HEK293 (cell line): ENCODE data around the gene RBPJ.

Experiments used
- CTCF ChIA-PET: fragments of 350-600 bp; formaldehyde crosslinking; extraction: SDS; loops from one replicate; lab custom pipeline; 2021; ENCODE audit warnings: antibody characterized with exemption; lab: Yijun Ruan, JAX
- POLR2A ChIA-PET: fragments of 300-600 bp; formaldehyde crosslinking; extraction: SDS; loops from one replicate; lab custom pipeline; 2020; ENCODE audit warnings: antibody characterized with exemption, inconsistent platforms; lab: Yijun Ruan, JAX
- H3K27ac ChIP-seq: fragments of 200-500 bp; sonication (Bioruptor generic); 2 replicates; pipeline ENCODE4 v1.5.1; 2014; ENCODE audit warnings: low read depth, low read length, control low read depth, inconsistent platforms; ENCODE audit errors: extremely low read depth
- H3K36me3 ChIP-seq, 2 experiments: fragments of 200-500 bp in 1 of 2; sonication (Bioruptor generic) in 1 of 2; 1 replicate in 1 of 2; 2 replicates in 1 of 2; pipeline ENCODE4 v1.5.1; 2014 to 2017; ENCODE audit warnings: inconsistent platforms in 2 of 2, low read length in 2 of 2; ENCODE audit not compliant: control insufficient read depth in 2 of 2, insufficient read depth in 1 of 2
- H3K4me1 ChIP-seq: fragments of 200-500 bp; sonication (Bioruptor generic); 2 replicates; pipeline ENCODE4 v1.5.1; 2014; ENCODE audit warnings: mild to moderate bottlenecking, low read length, inconsistent platforms; ENCODE audit not compliant: control insufficient read depth, insufficient read depth
- H3K4me3 ChIP-seq: 2 replicates; pipeline ENCODE4 v1.5.1; 2011; ENCODE audit warnings: low read depth, mild to moderate bottlenecking, control low read depth, low read length, moderate library complexity
- H3K9me3 ChIP-seq: fragments of 200-500 bp; sonication (Bioruptor generic); 2 replicates; pipeline ENCODE4 v1.5.1; 2014; ENCODE audit warnings: low read depth, low read length, inconsistent platforms; ENCODE audit not compliant: control insufficient read depth, insufficient read depth
- BCL11A ChIP-seq: fragments of 450-650 bp; formaldehyde crosslinking; IDR thresholded peaks from 2 replicates; pipeline ENCODE4 v1.5.1; 2016; ENCODE audit warnings: low read depth, missing biosample characterization, missing genetic modification characterization
- GLIS1 ChIP-seq: fragments of 450-650 bp; formaldehyde crosslinking; IDR thresholded peaks from 2 replicates; pipeline ENCODE4 v1.5.1; 2016; ENCODE audit warnings: missing biosample characterization, missing genetic modification characterization
- HIC1 ChIP-seq: fragments of 450-650 bp; formaldehyde crosslinking; IDR thresholded peaks from 2 replicates; pipeline ENCODE4 v1.5.1; 2016; ENCODE audit warnings: missing biosample characterization, missing genetic modification characterization
- PRDM10 ChIP-seq: fragments of 450-650 bp; formaldehyde crosslinking; IDR thresholded peaks from 2 replicates; pipeline ENCODE4 v1.5.1; 2016; ENCODE audit warnings: missing biosample characterization, missing genetic modification characterization
- REST ChIP-seq: fragments of 450-650 bp; formaldehyde crosslinking; IDR thresholded peaks from 2 replicates; pipeline ENCODE4 v1.5.1; 2016; ENCODE audit warnings: missing biosample characterization, missing genetic modification characterization
- SCRT1 ChIP-seq: fragments of 450-650 bp; formaldehyde crosslinking; IDR thresholded peaks from 2 replicates; pipeline ENCODE4 v1.5.1; 2016; ENCODE audit warnings: missing biosample characterization, missing genetic modification characterization, borderline replicate concordance
- SP3 ChIP-seq: fragments of 450-650 bp; formaldehyde crosslinking; IDR thresholded peaks from 2 replicates; pipeline ENCODE4 v1.5.1; 2016; ENCODE audit warnings: missing biosample characterization, missing genetic modification characterization
- ZEB2 ChIP-seq: fragments of 450-650 bp; formaldehyde crosslinking; IDR thresholded peaks from 2 replicates; pipeline ENCODE4 v1.5.1; 2016; ENCODE audit warnings: missing biosample characterization, missing genetic modification characterization
- ZFHX2 ChIP-seq: fragments of 450-650 bp; formaldehyde crosslinking; conservative IDR thresholded peaks from 2 replicates; pipeline ENCODE4 v1.5.1; 2016; ENCODE audit warnings: missing biosample characterization, missing genetic modification characterization
- ZNF157 ChIP-seq: fragments of 450-650 bp; formaldehyde crosslinking; IDR thresholded peaks from 2 replicates; pipeline ENCODE4 v1.5.1; 2016; ENCODE audit warnings: missing biosample characterization, missing genetic modification characterization
- ZNF354C ChIP-seq: fragments of 450-650 bp; formaldehyde crosslinking; IDR thresholded peaks from 2 replicates; pipeline ENCODE4 v1.5.1; 2016; ENCODE audit warnings: missing biosample characterization, missing genetic modification characterization, low read depth, borderline replicate concordance
- ZNF473 ChIP-seq: fragments of 450-650 bp; formaldehyde crosslinking; IDR thresholded peaks from 2 replicates; pipeline ENCODE4 v1.5.1; 2017; ENCODE audit warnings: missing biosample characterization, missing genetic modification characterization
- ZNF48 ChIP-seq: fragments of 450-650 bp; formaldehyde crosslinking; IDR thresholded peaks from 2 replicates; pipeline ENCODE4 v1.5.1; 2016; ENCODE audit warnings: missing biosample characterization, missing genetic modification characterization
- ZNF585B ChIP-seq: fragments of 450-650 bp; formaldehyde crosslinking; IDR thresholded peaks from 2 replicates; pipeline ENCODE4 v1.5.1; 2016; ENCODE audit warnings: missing biosample characterization, missing genetic modification characterization
- ZNF623 ChIP-seq: fragments of 450-650 bp; formaldehyde crosslinking; IDR thresholded peaks from 2 replicates; pipeline ENCODE4 v1.5.1; 2016; ENCODE audit warnings: missing biosample characterization, missing genetic modification characterization
- ZNF624 ChIP-seq: fragments of 450-650 bp; formaldehyde crosslinking; IDR thresholded peaks from 2 replicates; pipeline ENCODE4 v1.5.1; 2017; ENCODE audit warnings: missing biosample characterization, missing genetic modification characterization
- ZNF654 ChIP-seq: fragments of 450-650 bp; formaldehyde crosslinking; IDR thresholded peaks from 2 replicates; pipeline ENCODE4 v1.5.1; 2016; ENCODE audit warnings: low read depth, missing biosample characterization, missing genetic modification characterization
- ZNF664 ChIP-seq: fragments of 450-650 bp; formaldehyde crosslinking; IDR thresholded peaks from 2 replicates; pipeline ENCODE4 v1.5.1; 2016; ENCODE audit warnings: missing biosample characterization, missing genetic modification characterization
- ZNF768 ChIP-seq: fragments of 450-650 bp; formaldehyde crosslinking; IDR thresholded peaks from 2 replicates; pipeline ENCODE4 v1.5.1; 2018; ENCODE audit warnings: missing biosample characterization, mild to moderate bottlenecking, missing genetic modification characterization
- TF ChIP-seq, protein P1 (sequence below): fragments of 450-650 bp; formaldehyde crosslinking; IDR thresholded peaks from 2 replicates; pipeline ENCODE4 v1.5.1; 2017; ENCODE audit warnings: missing biosample characterization, missing genetic modification characterization
- TF ChIP-seq, protein P2 (sequence below): fragments of 450-650 bp; formaldehyde crosslinking; IDR thresholded peaks from 2 replicates; pipeline ENCODE4 v1.5.1; 2016; ENCODE audit warnings: missing biosample characterization, missing genetic modification characterization
- TF ChIP-seq, protein P3 (sequence below): sonication (generic); formaldehyde crosslinking; IDR thresholded peaks from 2 replicates; pipeline ENCODE4 v1.8.1; 2022; ENCODE audit warnings: mild to moderate bottlenecking, moderate library complexity, missing genetic modification reagents

RBPJ gene

GRCh38 chr4:26432419-26432818, 111.6 kb downstream of the RBPJ start (continued):
- no peak for TF ChIP-seq PRDM10 (tag by site-specific recombination)
- no peak for TF ChIP-seq ZNF473
- no peak for TF ChIP-seq ZNF585B
- TF ChIP-seq ZNF354C (tag by site-specific recombination): no peak

GRCh38 chr4:26433556-26433955, 112.7 kb downstream of the RBPJ start:
- Histone ChIP-seq H3K27ac (no peak overlapping the region), H3K4me3 (no peak overlapping the region), H3K36me3 (peaks cover 4 to 49% of the 10 kb centered on the region in 2 experiments; a peak in 2 of 3 replicates), H3K9me3 (no peaks in the 10 kb centered on the region), H3K4me1 (no peaks in the 10 kb centered on the region)
- ChIA-PET CTCF (interaction anchor here (0.5 to 0.6 kb wide), 2 partner anchors 28 to 41 kb away, joined by 3 to 4 read pairs; no protein-coding TSS in a partner anchor), POLR2A (no interaction called here)
- TF ChIP-seq ZNF157 (tag by site-specific recombination) (no peak), ZNF654 (no peak), ZNF664 (no peak), ZNF768 (no peak), BCL11A (tag by site-specific recombination) (no peak), ZNF624 (tag by site-specific recombination) (no peak), ZFHX2 (tag by site-specific recombination) (no peak), REST (no peak), SP3 (tag by site-specific recombination) (no peak), ZEB2 (no peak), HIC1 (tag by site-specific recombination) (no peak), SCRT1 (tag by site-specific recombination) (no peak), ZNF623 (no peak), GLIS1 (tag by site-specific recombination) (no peak), ZNF48 (tag by site-specific recombination) (no peak)
- TF ChIP-seq, protein P1, sequence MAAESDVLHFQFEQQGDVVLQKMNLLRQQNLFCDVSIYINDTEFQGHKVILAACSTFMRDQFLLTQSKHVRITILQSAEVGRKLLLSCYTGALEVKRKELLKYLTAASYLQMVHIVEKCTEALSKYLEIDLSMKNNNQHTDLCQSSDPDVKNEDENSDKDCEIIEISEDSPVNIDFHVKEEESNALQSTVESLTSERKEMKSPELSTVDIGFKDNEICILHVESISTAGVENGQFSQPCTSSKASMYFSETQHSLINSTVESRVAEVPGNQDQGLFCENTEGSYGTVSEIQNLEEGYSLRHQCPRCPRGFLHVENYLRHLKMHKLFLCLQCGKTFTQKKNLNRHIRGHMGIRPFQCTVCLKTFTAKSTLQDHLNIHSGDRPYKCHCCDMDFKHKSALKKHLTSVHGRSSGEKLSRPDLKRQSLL: no peak
- TF ChIP-seq, protein P2, sequence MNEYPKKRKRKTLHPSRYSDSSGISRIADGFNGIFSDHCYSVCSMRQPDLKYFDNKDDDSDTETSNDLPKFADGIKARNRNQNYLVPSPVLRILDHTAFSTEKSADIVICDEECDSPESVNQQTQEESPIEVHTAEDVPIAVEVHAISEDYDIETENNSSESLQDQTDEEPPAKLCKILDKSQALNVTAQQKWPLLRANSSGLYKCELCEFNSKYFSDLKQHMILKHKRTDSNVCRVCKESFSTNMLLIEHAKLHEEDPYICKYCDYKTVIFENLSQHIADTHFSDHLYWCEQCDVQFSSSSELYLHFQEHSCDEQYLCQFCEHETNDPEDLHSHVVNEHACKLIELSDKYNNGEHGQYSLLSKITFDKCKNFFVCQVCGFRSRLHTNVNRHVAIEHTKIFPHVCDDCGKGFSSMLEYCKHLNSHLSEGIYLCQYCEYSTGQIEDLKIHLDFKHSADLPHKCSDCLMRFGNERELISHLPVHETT: no peak
- TF ChIP-seq, protein P3, sequence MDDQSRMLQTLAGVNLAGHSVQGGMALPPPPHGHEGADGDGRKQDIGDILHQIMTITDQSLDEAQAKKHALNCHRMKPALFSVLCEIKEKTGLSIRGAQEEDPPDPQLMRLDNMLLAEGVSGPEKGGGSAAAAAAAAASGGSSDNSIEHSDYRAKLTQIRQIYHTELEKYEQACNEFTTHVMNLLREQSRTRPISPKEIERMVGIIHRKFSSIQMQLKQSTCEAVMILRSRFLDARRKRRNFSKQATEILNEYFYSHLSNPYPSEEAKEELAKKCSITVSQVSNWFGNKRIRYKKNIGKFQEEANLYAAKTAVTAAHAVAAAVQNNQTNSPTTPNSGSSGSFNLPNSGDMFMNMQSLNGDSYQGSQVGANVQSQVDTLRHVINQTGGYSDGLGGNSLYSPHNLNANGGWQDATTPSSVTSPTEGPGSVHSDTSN: no peak
